Peyer's patch (tissue), 4 donors: ENCODE results near the gene ZC3H7A.

Experiments used
- CTCF ChIP-seq, 6 experiments: fragments of 450-650 bp in 4 of 6; fragments of 200-600 bp in 2 of 6; sonication (generic) in 1 of 6; IDR thresholded peaks; one replicate each; pipeline ENCODE4 v1.5.1; 2017 to 2019; ENCODE audit warnings: antibody characterized with exemption in 6 of 6, mild to moderate bottlenecking in 3 of 6, moderate library complexity in 1 of 6
- POLR2A ChIP-seq, 2 donors: fragments of 450-650 bp; IDR thresholded peaks; one replicate each; pipeline ENCODE4 v1.5.1; 2017; ENCODE audit warnings: antibody characterized with exemption in 2 of 2, mild to moderate bottlenecking in 2 of 2, moderate library complexity in 2 of 2

DNA sequence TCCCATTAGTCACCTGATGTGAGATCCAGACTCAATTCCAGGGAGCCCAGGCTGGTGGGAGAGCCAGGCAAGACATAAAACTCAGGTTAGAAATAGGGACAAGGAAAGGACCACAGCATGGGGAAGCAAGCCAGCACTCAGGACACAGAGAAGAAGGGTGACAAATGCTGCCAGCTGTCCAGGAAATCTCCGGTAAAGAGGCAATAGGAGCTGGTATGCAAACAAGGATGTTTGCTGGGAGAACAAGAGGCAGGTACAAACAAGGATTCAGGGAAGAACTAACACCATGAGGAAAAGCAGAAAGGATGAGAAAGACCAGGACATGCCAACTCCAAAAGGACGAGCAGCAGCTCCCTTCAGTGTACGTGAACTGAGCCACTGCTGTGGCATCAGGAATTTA lies 44.2 kb downstream of the ZC3H7A start:
- TF ChIP-seq CTCF (IDR thresholded peaks at IDR 0.05), result no peak
- TF ChIP-seq POLR2A (IDR thresholded peaks at IDR 0.05), result no peak
